Epithelial cell of esophagus (primary cell): ENCODE results near the gene JAK1.

Experiments
- DNase-seq: peaks from one replicate; pipeline ENCODE4 v3.0.0; 2010; ENCODE audit warnings: low read depth
- H3K4me3 ChIP-seq: 2 replicates; pipeline ENCODE4 v1.5.1; 2011; ENCODE audit warnings: mild to moderate bottlenecking, low read length, control low read depth
- CTCF ChIP-seq: IDR thresholded peaks from 2 replicates; pipeline ENCODE4 v1.5.1; 2011; ENCODE audit warnings: low read depth, mild to moderate bottlenecking, low read length, control low read depth, inconsistent platforms; ENCODE audit not compliant: insufficient read depth; ENCODE audit errors: missing control alignments

JAK1 gene

GRCh38 chr1:64878090-64878489, 88.3 kb downstream of the JAK1 start:
- no peak for DNase-seq
- H3K4me3 ChIP-seq: no peak overlapping the region
- TF ChIP-seq CTCF: no peak

- no peak for TF ChIP-seq CTCF
- no peak for DNase-seq
- H3K4me3 ChIP-seq: no peak overlapping the region
These were observed 88.8 kb downstream of the JAK1 start for GRCh38 chr1:64877598-64877997.

- no peak for DNase-seq
- H3K4me3 ChIP-seq: no peak overlapping the region
- TF ChIP-seq CTCF: no peak
These were observed 89.2 kb downstream of the JAK1 start for GRCh38 chr1:64877151-64877550.

GRCh38 chr1:64875606-64876005, 90.7 kb downstream of the JAK1 start:
- H3K4me3 ChIP-seq: no peak overlapping the region
- no peak for DNase-seq
- TF ChIP-seq CTCF: no peak

GRCh38 chr1:64875101-64875500, 91.2 kb downstream of the JAK1 start:
- H3K4me3 ChIP-seq: no peak overlapping the region
- DNase-seq: no peak
- TF ChIP-seq CTCF: no peak

- TF ChIP-seq CTCF: no peak
- H3K4me3 ChIP-seq: no peak overlapping the region
- DNase-seq: no peak
These were observed 91.7 kb downstream of the JAK1 start for GRCh38 chr1:64874666-64875065.

GRCh38 chr1:64873576-64873975, 92.8 kb downstream of the JAK1 start:
- no peak for TF ChIP-seq CTCF
- DNase-seq: no peak
- H3K4me3 ChIP-seq: no peak overlapping the region
